Fibroblast of lung (primary cell): ENCODE measurements around the gene SNRNP25.

ENCODE experiments used
- CTCF ChIP-seq, 2 donors: IDR thresholded peaks in 1 of 2; conservative IDR thresholded peaks in 1 of 2; 1 replicate in 1 of 2; 2 replicates in 1 of 2; pipeline ENCODE4 v1.5.1; 2011 to 2012; ENCODE audit warnings: low read length in 2 of 2, control low read depth in 1 of 2, inconsistent platforms in 1 of 2, low read depth in 1 of 2, mild to moderate bottlenecking in 1 of 2
- EZH2 ChIP-seq: IDR thresholded peaks from 2 replicates; pipeline ENCODE4 v1.5.1; 2012; ENCODE audit warnings: low read length, control low read depth, mild to moderate bottlenecking; ENCODE audit errors: missing control alignments

DNA sequence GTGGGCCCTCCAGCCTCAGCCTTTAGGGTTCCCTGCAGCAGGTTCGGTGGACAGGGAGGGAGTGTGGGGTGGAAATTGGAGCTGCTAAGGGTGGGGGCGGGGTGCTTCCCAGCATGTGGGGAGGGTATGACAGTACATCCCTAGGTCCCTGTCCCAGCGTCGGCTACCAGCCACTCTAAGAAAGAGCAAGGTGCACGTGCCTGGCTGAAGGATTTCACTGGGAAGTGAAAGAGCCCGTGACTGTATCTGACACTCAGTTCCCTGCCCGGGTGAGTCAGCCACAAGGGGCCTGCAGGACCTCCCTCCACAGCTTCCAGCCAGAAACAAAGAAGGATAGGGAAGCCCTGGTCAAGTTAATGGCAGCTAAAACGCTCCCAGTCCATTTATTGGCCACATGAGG, 4.1 kb downstream of the SNRNP25 start:
- TF ChIP-seq CTCF (conservative IDR thresholded peaks at IDR 0.05 in 1 of 2, IDR thresholded peaks at IDR 0.05 in 1 of 2; ENCODE audit: low read depth in 1 of 2, low read length in 2 of 2), result no peak
- TF ChIP-seq EZH2, result no peak
